H1 (cell line): ENCODE measurements around the gene ECEL1.

Experiments
- EP300 ChIP-seq, 2 experiments: IDR thresholded peaks; 1 replicate in 1 of 2; 2 replicates in 1 of 2; pipeline ENCODE4 v1.6.1; 2011 to 2012; ENCODE audit warnings: low read depth in 2 of 2, low read length in 2 of 2, mild to moderate bottlenecking in 2 of 2, borderline replicate concordance in 1 of 2, inconsistent platforms in 1 of 2, moderate library complexity in 1 of 2
- RAD21 ChIP-seq, 2 experiments: IDR thresholded peaks in 1 of 2; conservative IDR thresholded peaks in 1 of 2; 2 replicates each; pipeline ENCODE4 v1.6.1; 2011; ENCODE audit warnings: low read depth in 2 of 2, low read length in 2 of 2, improper control_type of control experiment in 1 of 2, inconsistent platforms in 1 of 2, mild to moderate bottlenecking in 1 of 2, moderate library complexity in 1 of 2
- YY1 ChIP-seq: IDR thresholded peaks from 2 replicates; pipeline ENCODE4 v1.6.1; 2011; ENCODE audit warnings: low read depth, mild to moderate bottlenecking, low read length

DNA sequence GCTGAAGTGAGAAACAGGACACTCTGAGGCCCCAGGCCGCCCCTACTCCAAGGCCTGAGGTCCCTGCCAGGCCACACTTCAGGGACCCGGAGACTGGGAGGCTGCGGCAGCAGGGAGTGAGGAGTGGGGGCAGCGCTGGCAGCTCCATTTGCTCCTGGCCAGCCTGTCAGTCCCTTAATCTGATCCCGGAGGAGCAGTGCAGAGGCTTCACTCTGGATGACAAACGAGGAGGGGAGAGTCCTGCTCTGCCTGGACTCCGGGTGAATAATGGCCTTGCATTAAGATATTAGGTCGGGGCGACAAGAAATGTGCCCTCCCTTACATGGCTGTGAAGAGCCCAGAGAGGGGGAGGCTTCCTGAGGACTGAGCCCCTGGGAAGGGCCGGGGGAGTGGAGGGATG, 18.2 kb upstream of the ECEL1 start:
- TF ChIP-seq RAD21 (IDR thresholded peaks at IDR 0.05 in 1 of 2, conservative IDR thresholded peaks at IDR 0.05 in 1 of 2; ENCODE audit: low read depth in 2 of 2, low read length in 2 of 2) (no peak), EP300 (IDR thresholded peaks at IDR 0.05; ENCODE audit: borderline replicate concordance in 1 of 2, low read depth in 2 of 2, low read length in 2 of 2) (no peak), YY1 (no peak)
